GM19463 (cell line): Measurements from ENCODE around the gene BCAS1.
"Not testable (repeated sequence)": the region's sequence is repeated elsewhere in the genome, so short reads cannot be mapped to it uniquely, and the experiment has no call there.

ENCODE experiments used
- ATAC-seq: cut with Tn5 transposase; IDR thresholded peaks from one replicate; pipeline ENCODE4 v1.9.1; 2021; ENCODE audit warnings: mild to moderate bottlenecking, moderate library complexity; ENCODE audit not compliant: unreplicated experiment

The BCAS1 gene

GRCh38 chr20:54023406-54023805, 47.0 kb downstream of the BCAS1 start:
- no peak for ATAC-seq

DNA sequence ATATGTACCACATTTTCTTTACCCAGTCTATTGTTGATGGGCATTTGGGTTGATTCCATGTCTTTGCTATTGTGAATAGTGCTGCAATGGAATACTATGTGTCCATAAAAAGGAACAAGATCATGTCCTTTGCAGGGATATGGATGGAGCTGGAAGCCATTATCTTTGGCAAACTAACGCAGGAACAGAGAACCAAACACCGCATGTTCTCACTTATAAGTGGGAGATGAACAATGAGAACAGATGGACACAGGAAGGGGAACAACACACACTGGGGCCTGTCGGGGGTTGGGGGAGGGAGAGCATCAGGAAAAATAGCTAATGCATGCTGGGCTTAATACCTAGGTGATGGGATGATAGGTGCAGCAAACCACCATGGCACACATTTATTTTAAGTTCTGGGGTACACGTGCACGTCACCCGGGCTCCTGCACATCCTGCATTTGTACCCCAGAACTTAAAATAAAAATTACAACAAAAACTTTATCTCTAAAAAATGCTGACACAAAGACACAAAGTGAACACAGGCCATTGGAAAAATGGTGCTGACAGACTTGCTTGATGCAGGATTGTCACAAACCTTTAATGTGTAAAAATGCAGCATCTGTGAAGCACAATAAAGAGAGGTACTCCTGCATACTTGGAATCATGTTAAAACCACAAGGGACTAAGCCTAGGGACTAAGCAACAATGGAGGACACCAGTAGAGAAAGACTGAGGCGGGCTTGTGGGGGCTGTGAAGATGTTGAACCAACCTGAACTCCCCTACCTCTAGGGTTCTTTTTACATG, 48.8 kb downstream of the BCAS1 start:
- no peak for ATAC-seq

GRCh38 chr20:54020868-54021267, 49.5 kb downstream of the BCAS1 start:
- ATAC-seq, result no peak

- no peak for ATAC-seq
These were observed 50.0 kb downstream of the BCAS1 start for GRCh38 chr20:54020348-54020747.

DNA sequence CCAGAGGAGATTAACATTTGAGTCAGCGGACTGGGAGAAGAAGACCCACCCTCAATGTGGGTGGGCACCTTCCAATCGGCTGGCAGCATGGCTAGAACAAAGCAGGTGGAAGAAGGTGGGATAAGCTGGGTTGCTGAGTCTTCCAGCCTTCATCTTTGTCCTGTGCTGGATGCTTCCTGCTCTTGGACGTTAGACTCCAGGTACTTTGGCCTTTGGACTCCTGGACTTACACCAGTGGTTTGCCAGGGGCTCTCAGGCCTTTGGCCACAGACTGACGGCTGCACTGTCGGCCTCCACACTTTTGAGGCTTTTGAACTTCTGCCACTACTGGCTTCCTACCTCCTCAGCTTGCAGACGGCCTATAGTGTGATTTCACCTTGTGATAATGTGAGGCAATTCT, 50.8 kb downstream of the BCAS1 start:
- ATAC-seq, result no peak

GRCh38 chr20:54019127-54019526, 51.3 kb downstream of the BCAS1 start:
- ATAC-seq, result no peak

DNA sequence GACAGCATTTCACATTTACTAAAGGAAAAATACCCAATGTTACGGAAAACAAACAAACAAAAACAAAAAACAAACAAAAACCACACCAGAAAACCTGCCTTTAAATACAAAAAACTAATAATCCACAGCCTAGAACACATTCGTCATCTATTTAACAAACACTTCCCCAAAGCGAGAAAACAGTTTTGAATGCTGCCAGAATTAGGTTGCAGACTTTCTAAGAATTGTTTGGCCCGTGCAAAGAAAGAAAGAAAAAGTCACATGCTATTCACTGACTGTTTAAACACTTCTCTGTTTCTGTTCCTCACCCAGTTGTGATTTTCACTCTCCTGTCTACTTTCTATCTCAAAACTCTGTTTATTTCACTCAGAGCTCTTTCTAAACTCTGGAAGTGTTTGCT, 52.5 kb downstream of the BCAS1 start:
- peak; percentile 92 for ATAC-seq

GRCh38 chr20:54015496-54015895, 54.9 kb downstream of the BCAS1 start:
- no peak for ATAC-seq

DNA sequence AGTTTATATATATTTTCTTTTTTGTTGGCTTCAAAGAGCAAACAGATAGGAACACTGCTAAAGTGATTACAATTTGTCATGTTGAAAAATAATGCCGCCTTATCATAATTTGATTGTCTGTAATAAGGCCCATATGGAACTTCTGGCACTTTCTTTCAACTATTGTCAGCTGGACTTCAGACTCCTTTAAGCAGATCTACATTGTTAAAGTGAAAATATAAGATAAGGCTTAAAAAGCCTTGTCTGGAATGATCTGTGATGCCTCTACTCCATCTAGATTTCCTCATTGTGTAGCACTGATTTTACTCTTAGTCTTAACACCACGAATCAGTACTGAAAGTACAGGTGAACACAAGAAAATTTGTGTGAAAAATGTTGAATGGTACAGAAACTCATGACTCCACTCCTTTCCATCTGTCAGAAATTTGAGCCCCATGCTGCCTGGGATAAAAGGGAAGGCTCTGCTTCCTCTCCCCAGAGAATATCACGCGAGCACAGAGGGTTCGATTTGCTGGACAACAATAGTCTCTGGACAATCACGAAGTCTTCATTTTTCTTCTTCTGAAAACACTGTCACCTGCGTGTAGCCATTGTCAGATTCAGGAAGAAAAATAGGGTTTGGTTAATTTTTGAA, 56.0 kb downstream of the BCAS1 start:
- no peak for ATAC-seq

DNA sequence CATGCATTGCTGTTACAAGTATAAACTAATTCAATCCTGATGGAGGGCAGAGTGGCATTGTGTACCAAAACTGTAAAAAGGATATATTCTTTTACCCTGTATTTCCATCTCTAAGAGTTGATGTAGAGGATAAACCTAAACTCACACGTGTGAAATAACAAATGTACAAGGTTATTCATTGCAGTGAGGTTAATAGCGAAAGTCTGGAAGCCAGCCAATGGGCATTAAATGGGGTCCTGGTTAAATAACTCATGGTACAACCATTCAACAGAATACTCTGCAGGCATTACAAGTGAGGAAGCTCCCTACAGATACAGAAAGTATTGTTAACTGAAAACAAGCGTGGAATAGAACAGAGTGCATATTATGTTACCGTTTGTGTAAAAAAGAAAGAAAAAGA, 56.9 kb downstream of the BCAS1 start:
- ATAC-seq, result no peak

DNA sequence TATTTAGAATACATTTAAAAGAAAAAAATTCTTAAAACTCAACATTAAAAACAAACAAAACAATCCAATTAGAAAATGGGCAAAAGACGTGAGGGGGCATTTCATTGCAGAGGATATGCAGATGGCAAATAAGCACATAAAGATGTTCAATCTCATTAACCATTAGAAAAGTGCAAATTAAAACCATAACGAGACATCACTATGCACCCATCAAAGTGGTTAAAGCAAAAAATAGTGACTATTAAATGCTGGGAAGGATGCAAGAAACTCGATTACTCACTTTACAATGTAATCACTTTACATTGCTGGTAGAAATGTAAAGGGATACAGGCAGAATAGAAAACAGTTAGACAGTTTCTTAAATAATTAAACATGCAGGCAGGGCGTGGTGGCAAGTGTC, 59.0 kb downstream of the BCAS1 start:
- ATAC-seq, result no peak

- not testable (repeated sequence) for ATAC-seq
These were observed 64.2 kb downstream of the BCAS1 start for GRCh38 chr20:54006216-54006615.

GRCh38 chr20:54005524-54005923, 64.9 kb downstream of the BCAS1 start:
- ATAC-seq, result no peak

DNA sequence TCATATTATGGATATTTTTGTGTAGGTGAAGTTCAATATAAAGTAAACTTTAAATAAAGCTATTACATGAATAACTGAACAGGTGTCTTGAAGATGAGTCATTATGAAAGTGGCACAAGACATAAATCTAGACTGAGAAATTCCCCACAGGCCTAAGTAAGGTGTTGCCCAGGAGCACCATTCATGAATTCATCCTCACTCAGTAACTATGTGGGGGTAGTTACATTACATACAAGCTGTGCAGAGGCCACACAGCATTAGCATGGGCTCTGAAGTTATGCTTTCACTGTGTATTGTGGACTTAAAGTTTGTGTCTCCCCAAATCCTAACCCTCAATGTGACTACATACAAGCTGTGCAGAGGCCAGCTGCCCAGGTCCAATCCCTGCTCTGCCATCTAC, 65.9 kb downstream of the BCAS1 start:
- ATAC-seq, result peak; percentile 100

- ATAC-seq, result no peak
These were observed 67.7 kb downstream of the BCAS1 start for GRCh38 chr20:54002741-54003140.

- ATAC-seq, result no peak
These were observed 68.3 kb downstream of the BCAS1 start for GRCh38 chr20:54002056-54002575.

DNA sequence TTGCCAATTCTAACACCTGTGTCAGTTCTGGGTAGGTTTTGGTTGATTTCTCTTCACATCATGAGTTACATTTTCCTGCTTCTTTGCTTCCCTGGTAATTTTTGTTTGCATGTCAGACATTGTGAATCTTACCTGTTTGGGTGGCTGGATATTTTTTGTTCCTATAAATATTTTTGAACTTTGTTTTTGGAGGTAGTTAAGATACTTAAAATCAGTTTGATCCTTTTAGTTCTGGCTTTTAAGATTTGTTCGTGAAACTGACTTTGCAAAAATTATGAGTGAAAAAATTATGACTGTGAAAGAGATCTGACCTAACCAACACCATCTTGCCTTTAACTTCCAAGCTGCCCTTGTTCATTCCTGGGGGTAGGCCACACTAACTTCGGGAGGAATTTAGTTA, 69.5 kb downstream of the BCAS1 start:
- no peak for ATAC-seq

- no peak for ATAC-seq
These were observed 70.1 kb downstream of the BCAS1 start for GRCh38 chr20:54000262-54000661.

GRCh38 chr20:53999077-53999476, 71.3 kb downstream of the BCAS1 start:
- ATAC-seq, result no peak

DNA sequence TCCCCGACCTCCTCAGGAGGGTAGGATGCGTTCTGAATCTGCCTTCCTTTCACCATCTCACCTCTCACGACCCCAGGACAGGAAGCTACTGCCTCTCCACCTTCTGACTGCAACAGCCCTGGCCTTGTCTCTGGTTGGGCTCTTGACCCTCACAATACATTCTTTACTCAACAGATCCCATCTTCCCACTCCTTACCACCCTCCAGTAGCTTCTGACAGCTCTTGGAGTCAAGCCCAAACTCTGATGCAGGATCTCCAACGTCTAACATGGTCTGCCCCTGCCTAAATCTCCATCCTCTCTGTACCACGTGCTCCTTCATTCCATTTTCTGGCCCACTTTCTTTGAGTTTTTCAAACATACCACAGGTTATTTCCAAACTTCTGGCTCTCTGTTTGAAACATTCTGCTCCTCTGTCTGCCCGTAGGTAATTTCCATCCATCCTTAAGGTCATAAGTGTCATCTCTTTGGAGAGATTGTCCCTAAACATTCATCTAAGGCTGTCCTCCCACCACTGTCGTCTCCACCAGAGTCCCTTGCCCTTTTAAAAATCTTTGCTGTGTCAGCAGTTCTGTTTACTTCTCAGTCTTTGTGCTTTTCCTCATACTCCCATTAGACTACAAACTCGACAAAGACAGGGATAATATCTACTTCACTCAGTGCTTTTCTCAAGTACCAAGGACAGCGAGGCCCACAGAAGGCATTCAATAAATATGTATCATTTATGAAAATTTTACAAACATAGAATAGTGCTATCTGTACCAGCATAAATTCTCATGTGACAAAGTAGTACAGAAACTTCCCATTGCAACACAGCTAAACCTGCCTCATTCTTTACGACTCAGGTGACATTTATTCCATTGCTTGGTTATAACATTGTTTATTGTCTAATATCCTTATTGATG, 73.6 kb downstream of the BCAS1 start:
- no peak for ATAC-seq

DNA sequence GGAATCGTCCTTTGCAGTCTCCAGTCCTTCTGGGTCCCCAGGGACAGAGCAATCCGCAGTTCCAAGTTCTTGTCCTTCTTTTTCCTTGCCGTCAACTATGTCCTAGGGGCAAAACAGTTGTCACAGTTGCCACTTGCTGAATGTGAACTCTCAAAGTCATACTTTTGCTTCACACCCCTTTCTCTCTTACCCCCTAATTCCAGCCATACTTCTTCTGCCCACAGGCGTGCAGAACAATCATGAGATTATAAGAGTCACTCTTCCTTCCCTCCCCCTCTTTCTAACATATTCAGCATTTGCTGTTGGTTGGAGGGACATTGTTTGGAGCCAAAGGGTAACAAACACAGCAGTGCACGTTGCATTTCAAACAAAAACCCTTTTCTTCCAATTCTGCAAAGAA, 74.4 kb downstream of the BCAS1 start:
- ATAC-seq, result no peak
